ENCODE data around the gene PLSCR5. TPM values are rescaled to one million over a fixed set of nuclear protein-coding genes. Genes with fewer than 3 reads are reported as not detected.

PLSCR5 gene
- total and polyA plus RNA-seq, 4 donors = not detected

DNA sequence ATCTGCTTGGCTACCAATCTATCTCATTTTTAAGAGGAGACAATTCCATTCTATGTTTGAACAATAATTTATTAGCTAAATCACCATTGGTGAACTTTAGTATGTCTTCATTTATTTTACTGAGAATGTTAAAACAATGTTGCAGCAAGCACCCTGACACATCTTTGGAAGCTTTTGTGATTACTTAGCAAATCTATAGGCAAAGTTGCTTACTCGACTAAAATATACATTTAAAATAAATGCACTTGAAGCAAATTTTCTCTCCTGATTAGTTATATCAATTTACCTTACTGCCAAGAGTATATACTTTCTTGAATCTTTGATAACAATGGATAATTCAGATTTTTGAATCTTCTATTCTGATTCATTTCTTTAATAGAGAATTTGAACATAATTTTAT is 31.0 kb downstream of the PLSCR5 start (continued):
- TF ChIP-seq, protein P1, sequence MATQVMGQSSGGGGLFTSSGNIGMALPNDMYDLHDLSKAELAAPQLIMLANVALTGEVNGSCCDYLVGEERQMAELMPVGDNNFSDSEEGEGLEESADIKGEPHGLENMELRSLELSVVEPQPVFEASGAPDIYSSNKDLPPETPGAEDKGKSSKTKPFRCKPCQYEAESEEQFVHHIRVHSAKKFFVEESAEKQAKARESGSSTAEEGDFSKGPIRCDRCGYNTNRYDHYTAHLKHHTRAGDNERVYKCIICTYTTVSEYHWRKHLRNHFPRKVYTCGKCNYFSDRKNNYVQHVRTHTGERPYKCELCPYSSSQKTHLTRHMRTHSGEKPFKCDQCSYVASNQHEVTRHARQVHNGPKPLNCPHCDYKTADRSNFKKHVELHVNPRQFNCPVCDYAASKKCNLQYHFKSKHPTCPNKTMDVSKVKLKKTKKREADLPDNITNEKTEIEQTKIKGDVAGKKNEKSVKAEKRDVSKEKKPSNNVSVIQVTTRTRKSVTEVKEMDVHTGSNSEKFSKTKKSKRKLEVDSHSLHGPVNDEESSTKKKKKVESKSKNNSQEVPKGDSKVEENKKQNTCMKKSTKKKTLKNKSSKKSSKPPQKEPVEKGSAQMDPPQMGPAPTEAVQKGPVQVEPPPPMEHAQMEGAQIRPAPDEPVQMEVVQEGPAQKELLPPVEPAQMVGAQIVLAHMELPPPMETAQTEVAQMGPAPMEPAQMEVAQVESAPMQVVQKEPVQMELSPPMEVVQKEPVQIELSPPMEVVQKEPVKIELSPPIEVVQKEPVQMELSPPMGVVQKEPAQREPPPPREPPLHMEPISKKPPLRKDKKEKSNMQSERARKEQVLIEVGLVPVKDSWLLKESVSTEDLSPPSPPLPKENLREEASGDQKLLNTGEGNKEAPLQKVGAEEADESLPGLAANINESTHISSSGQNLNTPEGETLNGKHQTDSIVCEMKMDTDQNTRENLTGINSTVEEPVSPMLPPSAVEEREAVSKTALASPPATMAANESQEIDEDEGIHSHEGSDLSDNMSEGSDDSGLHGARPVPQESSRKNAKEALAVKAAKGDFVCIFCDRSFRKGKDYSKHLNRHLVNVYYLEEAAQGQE (IDR thresholded peaks at IDR 0.05) = no peak
- TF ChIP-seq SP1 (IDR thresholded peaks at IDR 0.05) = no peak
- TF ChIP-seq NR2F2 (IDR thresholded peaks at IDR 0.05) = no peak

DNA sequence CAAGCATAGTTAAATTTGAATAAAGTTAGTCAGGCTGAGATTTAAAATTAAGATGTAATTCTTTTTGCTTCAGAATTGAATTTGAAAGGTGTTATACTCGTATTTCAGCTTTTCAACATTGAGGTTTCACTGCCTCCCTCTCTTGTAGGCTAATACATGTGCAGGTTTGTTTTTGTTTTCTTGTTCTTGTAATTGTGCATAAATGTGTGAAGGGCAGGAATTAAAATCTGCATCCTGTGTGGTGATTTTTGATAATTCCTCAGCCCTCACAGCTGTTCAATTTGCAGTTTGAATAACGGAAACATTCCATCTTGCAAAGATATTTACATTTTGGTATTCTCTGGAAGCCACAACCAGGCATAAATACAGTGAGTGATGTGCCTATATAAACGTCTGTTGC is 35.8 kb downstream of the PLSCR5 start:
- Histone ChIP-seq H3K9me3 (ENCODE audit: control insufficient read depth in 4 of 4, low read length in 3 of 4) (no peaks in the 10 kb centered on the region), H3K27me3 (ENCODE audit: control insufficient read depth in 4 of 4, insufficient read depth in 4 of 4, low read length in 3 of 4) (no peaks in the 10 kb centered on the region), H3K4me3 (ENCODE audit: low read depth in 1 of 3, low read length in 3 of 3) (no peak overlapping the region), H3K27ac (ENCODE audit: low read depth in 1 of 2, low read length in 2 of 2) (no peak overlapping the region), H3K9ac (ENCODE audit: low read depth in 1 of 2, low read length in 2 of 2) (no peak overlapping the region), H3K4me1 (ENCODE audit: control insufficient read depth in 4 of 4, insufficient read depth in 4 of 4, low read length in 3 of 4) (no peaks in the 10 kb centered on the region), H3K36me3 (ENCODE audit: control insufficient read depth in 4 of 4, insufficient read depth in 3 of 4, low read depth in 1 of 4, low read length in 3 of 4) (no peaks in the 10 kb centered on the region)
- no peak for DNase-seq (ENCODE audit: low spot score)
- WGBS = 78% methylated on average over 3 of the region's 3 CpGs
- TF ChIP-seq, protein P2, sequence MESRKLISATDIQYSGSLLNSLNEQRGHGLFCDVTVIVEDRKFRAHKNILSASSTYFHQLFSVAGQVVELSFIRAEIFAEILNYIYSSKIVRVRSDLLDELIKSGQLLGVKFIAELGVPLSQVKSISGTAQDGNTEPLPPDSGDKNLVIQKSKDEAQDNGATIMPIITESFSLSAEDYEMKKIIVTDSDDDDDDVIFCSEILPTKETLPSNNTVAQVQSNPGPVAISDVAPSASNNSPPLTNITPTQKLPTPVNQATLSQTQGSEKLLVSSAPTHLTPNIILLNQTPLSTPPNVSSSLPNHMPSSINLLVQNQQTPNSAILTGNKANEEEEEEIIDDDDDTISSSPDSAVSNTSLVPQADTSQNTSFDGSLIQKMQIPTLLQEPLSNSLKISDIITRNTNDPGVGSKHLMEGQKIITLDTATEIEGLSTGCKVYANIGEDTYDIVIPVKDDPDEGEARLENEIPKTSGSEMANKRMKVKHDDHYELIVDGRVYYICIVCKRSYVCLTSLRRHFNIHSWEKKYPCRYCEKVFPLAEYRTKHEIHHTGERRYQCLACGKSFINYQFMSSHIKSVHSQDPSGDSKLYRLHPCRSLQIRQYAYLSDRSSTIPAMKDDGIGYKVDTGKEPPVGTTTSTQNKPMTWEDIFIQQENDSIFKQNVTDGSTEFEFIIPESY (IDR thresholded peaks at IDR 0.05) = no peak
- TF ChIP-seq, protein P3, sequence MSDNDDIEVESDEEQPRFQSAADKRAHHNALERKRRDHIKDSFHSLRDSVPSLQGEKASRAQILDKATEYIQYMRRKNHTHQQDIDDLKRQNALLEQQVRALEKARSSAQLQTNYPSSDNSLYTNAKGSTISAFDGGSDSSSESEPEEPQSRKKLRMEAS (IDR thresholded peaks at IDR 0.05) = no peak
- no peak for TF ChIP-seq EGR1 (IDR thresholded peaks at IDR 0.05; ENCODE audit: low read depth in 2 of 2)
- no peak for TF ChIP-seq RXRA (IDR thresholded peaks at IDR 0.05)
- TF ChIP-seq, protein P1 (IDR thresholded peaks at IDR 0.05) = no peak
- no peak for TF ChIP-seq JUND (IDR thresholded peaks at IDR 0.05)
- no peak for TF ChIP-seq FOXA2 (IDR thresholded peaks at IDR 0.05)
- TF ChIP-seq, protein P4, sequence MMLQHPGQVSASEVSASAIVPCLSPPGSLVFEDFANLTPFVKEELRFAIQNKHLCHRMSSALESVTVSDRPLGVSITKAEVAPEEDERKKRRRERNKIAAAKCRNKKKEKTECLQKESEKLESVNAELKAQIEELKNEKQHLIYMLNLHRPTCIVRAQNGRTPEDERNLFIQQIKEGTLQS (IDR thresholded peaks at IDR 0.05) = no peak
- no peak for TF ChIP-seq SP1 (IDR thresholded peaks at IDR 0.05)

DNA sequence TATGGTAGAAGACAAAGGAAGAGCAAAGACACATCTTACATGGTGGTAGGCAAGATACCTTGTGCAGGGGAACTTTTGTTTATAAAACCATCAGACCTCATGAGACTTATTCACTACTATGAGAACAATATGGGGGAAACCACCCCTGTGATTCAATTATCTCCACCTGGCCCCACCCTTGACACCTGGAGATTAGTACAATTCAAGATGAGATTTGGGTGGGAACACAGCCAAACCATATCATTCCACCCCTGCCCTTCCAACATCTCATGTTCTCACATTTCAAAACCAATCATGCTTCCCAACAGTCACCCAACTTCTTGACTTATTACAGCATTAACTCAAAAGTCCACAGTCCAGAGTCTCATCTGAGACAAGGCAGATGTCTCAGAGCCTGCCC is 39.0 kb downstream of the PLSCR5 start:
- Histone ChIP-seq H3K27me3 (ENCODE audit: control insufficient read depth in 4 of 4, insufficient read depth in 4 of 4, low read length in 3 of 4) (no peaks in the 10 kb centered on the region), H3K4me1 (ENCODE audit: control insufficient read depth in 4 of 4, insufficient read depth in 4 of 4, low read length in 3 of 4) (no peaks in the 10 kb centered on the region), H3K9me3 (ENCODE audit: control insufficient read depth in 4 of 4, low read length in 3 of 4) (no peaks in the 10 kb centered on the region), H3K27ac (ENCODE audit: low read depth in 1 of 2, low read length in 2 of 2) (no peak overlapping the region), H3K4me3 (ENCODE audit: low read depth in 1 of 3, low read length in 3 of 3) (no peak overlapping the region), H3K36me3 (ENCODE audit: control insufficient read depth in 4 of 4, insufficient read depth in 3 of 4, low read depth in 1 of 4, low read length in 3 of 4) (no peaks in the 10 kb centered on the region), H3K9ac (ENCODE audit: low read depth in 1 of 2, low read length in 2 of 2) (no peak overlapping the region)
- TF ChIP-seq, protein P2 (IDR thresholded peaks at IDR 0.05) = no peak
- TF ChIP-seq, protein P3 (IDR thresholded peaks at IDR 0.05) = no peak
- TF ChIP-seq TAF1 (conservative IDR thresholded peaks at IDR 0.05) (no peak), HNF4A (conservative IDR thresholded peaks at IDR 0.05) (no peak), HNF4G (IDR thresholded peaks at IDR 0.05) (no peak), RXRA (IDR thresholded peaks at IDR 0.05) (no peak), FOXA2 (IDR thresholded peaks at IDR 0.05) (no peak)
- TF ChIP-seq, protein P4 (IDR thresholded peaks at IDR 0.05) = no peak
- DNase-seq (ENCODE audit: low spot score) = no peak

Data from liver (tissue), 9 donors.